GM21723 (cell line): ENCODE measurements around the gene KYAT1.
"Not testable (repeated sequence)": the region's sequence is repeated elsewhere in the genome, so short reads cannot be mapped to it uniquely, and the experiment has no call there.

Experiments
- ATAC-seq: cut with Tn5 transposase; IDR thresholded peaks from one replicate; pipeline ENCODE4 v1.9.1; 2021; ENCODE audit warnings: mild to moderate bottlenecking, moderate library complexity; ENCODE audit not compliant: unreplicated experiment

The KYAT1 gene

DNA sequence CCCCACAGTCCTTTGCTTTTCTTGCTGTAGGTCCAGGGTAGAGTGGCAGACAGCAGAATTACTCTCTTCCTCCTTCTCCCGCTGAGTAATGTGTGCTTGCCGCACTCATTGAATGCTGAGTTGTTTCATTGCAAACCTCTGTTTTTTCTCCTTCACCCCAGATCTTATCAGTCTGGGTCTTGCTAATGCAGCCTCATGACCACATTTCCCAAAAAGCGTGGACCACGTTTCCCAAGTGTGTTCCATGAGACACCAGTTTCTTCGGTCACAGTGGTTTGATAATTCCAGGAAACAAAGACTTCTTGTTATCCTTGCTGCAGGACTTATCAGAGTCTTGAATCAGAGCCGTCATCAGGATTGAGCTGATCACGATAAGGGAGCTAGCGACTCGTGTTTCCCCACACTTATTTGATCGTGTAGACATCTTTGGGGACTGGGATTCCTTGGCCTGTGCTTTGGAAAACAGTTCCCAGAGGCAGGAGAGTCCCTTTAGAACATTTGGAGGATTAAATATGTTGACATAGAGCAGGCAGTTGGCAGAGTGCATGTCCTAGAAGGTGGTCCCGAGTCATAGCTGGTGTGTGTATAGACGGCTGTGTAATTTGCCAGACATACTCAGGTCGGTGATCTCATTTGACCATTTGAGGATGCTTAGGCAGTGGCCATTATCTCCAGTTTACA, 4.6 kb upstream of the KYAT1 start:
- no peak for ATAC-seq

GRCh38 chr9:128885798-128886197, 4.0 kb upstream of the KYAT1 start:
- ATAC-seq, result no peak

DNA sequence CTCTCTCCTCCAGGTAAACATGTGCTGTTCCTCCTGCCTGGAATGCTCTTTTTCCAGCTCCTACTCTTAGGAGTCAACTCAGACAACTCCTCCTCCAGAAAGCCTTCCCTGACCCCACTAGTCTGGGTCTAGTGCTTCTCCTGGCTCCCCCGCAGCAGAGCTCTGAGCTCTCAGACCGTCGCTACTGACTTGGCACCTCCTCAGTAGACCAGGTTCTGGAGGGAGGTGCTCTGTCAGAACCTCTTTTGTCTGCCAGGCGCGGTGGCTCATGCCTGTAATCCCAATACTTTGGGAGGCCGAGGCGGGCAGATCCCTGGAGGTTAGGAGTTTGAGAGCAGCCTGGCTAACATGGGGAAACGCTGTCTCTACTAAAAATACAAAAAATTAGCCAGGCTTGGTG, 3.6 kb upstream of the KYAT1 start:
- ATAC-seq, result no peak

DNA sequence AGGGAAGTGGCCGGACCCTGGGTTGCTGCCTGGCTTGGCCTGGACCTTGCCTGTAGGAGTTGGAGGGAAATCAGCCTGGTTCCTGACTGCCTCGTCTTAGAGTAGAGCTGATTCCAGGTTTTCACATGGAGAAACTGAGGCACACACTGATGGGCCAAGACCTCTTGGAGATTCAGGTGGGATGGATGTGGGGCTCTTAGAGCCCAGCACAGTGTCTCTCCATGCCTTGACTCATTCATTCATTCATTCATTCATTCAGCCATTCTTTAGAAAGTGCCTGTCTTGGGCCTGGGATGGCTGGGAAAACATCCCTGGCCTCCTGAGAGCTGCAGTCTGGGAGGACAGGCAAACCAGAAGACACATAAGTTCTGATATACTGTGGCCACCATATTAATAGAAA, 2.4 kb upstream of the KYAT1 start:
- ATAC-seq, result no peak

DNA sequence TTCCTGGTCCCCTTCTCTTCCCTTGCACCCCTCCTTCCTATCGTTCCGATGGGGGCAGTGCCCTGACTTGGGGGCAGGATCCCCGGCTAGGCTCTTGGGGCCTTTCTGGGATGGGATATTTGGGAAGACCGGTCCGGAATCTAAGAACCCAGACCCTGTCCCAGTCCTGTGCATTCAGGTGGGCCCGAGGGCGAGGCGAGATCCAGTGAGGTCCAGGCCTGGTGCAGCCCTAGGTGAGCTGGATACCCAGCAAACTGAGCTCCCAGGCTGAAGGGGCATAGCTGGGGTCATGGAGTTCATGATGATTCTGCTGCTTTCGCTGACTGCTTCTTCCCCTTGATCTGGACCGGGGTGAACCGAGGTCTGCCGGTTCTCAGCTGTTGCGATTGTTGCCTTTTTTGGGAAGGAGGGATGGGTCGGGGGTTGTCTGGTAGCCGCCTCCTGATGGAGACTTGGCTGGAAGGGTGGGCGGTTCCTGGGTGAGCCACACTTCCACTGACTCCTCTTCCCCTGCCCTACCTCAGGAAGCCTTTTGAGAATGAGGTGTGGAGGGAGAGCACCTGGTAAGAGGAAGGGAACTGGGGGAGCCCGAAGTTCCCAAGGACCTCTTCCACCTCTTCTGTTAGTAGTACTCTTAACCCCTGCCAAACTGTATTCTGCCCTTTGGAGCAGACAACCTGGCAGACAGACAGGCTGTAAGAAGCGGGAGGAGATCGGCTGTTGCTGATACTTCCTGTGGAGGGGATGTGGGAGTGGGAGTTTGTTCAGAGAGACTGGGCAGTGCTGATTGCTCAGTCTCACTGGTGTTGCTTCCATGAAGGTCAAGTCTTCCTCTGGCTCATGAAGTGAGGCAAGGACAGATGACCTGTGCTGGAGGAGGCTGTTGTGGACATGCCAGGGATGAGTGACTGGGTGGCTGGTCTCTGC, 1.2 kb upstream of the KYAT1 start:
- ATAC-seq, result no peak

- ATAC-seq, result no peak
Measured at GRCh38 chr9:128877852-128878251, 3.9 kb downstream of the KYAT1 start.

- not testable (repeated sequence) for ATAC-seq
Measured at GRCh38 chr9:128870941-128871265, 10.8 kb downstream of the KYAT1 start.

DNA sequence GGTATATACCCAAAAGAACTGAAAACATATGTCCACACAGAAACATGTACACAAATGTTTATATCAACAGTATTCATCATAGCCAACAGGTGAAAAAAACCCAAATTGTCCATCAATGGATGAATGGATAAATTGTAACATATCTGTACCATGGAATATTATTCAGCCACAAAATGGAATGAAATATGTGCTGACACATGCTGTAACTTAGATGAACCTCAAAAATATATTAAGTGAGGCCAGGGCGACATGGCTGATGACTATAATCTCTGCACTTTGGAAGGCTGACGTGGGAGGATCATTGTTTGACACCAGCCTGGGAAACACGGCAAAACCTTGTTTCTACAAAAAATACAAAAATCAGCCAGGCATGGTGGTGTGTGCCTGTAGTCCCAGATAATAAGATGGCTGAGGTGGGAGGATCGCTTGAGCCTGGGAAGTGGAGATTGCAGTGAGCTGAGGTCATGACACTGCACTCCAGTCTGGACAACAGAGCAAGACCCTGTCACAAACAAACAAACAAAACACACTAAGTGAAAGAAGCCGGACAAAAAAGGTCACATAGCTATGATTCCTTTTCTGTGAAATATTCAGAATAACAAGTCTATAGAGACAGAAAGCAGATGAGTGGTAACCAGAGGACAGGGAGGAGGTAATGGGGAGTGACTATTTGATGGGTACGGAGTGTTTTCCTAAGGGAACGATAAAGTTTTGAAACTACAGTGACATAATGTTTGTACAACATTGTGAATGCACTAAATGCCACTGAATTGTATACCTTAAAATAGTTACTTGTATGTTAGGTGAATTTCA, 11.4 kb downstream of the KYAT1 start:
- no peak for ATAC-seq

DNA sequence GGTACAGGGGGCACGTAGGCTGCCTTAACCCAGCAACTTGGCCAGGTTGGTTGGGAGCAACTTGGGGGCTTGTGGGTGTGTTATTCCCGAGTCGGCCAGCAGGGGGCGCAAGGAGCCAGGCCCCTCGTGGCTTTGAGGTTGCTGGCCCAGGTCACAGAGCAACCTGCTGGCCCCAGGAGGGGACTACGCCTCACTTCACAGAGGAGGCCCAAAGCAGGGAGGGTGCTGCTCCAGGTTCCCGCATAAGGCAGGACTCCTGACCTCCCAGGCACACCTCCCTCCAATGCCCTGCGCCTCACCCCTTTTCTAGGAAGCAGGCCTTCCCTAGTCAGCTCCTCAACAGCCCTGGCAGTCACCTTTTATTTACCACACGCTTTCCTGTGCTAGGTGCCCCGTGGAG, 18.1 kb downstream of the KYAT1 start:
- ATAC-seq, result no peak

GRCh38 chr9:128862401-128862851, 19.3 kb downstream of the KYAT1 start:
- no peak for ATAC-seq

GRCh38 chr9:128861501-128861900, 20.2 kb downstream of the KYAT1 start:
- no peak for ATAC-seq

GRCh38 chr9:128860937-128861336, 20.8 kb downstream of the KYAT1 start:
- no peak for ATAC-seq

- not testable (repeated sequence) for ATAC-seq
Measured at GRCh38 chr9:128858476-128858875, 23.3 kb downstream of the KYAT1 start.

- ATAC-seq, result not testable (repeated sequence)
Measured at GRCh38 chr9:128854454-128854853, 27.3 kb downstream of the KYAT1 start.

DNA sequence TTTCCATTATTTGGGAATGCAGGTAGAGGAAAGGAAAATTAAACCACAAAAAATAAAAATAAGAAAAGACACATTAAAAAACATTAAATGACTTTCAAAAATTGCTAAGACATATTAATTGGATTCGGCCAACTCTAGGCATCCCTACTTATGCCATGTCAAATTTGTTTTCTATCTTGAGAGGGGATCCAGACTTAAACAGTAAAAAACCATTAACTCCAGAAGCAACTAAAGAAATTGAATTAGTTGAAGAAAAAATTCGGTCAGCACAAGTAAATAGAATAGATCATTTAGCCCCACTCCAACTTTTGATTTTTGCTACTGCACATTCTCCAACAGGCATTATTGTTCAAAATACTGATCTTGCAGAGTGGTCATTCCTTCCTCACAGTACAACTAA, 29.1 kb downstream of the KYAT1 start:
- ATAC-seq, result not testable (repeated sequence)

- ATAC-seq, result not testable (repeated sequence)
Measured at GRCh38 chr9:128851779-128852600, 29.8 kb downstream of the KYAT1 start.

DNA sequence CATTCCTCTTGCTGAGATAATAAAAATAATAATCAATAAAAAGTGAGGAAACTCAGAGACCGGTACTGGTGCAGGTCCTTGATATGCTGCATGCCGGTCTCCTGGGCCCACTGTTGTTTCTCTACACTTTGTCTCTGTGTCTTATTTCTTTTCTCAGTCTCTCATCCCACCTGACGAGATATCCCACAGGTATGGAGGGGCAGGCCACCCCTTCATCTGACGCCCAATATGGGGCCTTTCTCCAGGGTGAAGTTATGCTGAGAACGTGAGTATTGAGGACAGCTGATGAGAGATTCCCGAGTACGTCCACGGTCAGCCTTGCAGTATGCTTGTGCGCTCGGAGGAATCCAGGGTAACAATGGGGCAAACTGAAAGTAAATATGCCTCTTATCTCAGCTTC, 30.7 kb downstream of the KYAT1 start:
- ATAC-seq, result not testable (repeated sequence)

- ATAC-seq, result no peak
Measured at GRCh38 chr9:128847803-128848202, 33.9 kb downstream of the KYAT1 start.

- ATAC-seq, result no peak
Measured at GRCh38 chr9:128846680-128847030, 35.1 kb downstream of the KYAT1 start.

GRCh38 chr9:128845186-128845931, 36.4 kb downstream of the KYAT1 start:
- ATAC-seq, result no peak
